Spleen (tissue), 7 donors: Measurements from ENCODE around the gene GAS6.
"Not testable (repeated sequence)": the region's sequence is repeated elsewhere in the genome, so short reads cannot be mapped to it uniquely, and the experiment has no call there.

Source experiments
- POLR2A ChIP-seq, 3 donors: fragments of 450-650 bp; IDR thresholded peaks; one replicate each; pipeline ENCODE4 v1.5.1; 2017; ENCODE audit warnings: antibody characterized with exemption in 3 of 3, mild to moderate bottlenecking in 1 of 3
- POLR2AphosphoS5 ChIP-seq, 3 donors: sonication (generic); formaldehyde crosslinking; IDR thresholded peaks; one replicate each; pipeline ENCODE4 v1.5.1; 2017; ENCODE audit warnings: antibody characterized with exemption in 3 of 3
- TF ChIP-seq, protein P1 (sequence below), 11 experiments: fragments of 200-600 bp in 7 of 11; fragments of 450-650 bp in 4 of 11; sonication (generic) in 4 of 11; IDR thresholded peaks in 8 of 11; conservative IDR thresholded peaks in 3 of 11; 1 replicate in 7 of 11; 2 replicates in 4 of 11; pipeline versions ENCODE4 v1.4.0 to v1.8.0; 2016 to 2021; ENCODE audit warnings: antibody characterized with exemption in 11 of 11, inconsistent platforms in 4 of 11, mild to moderate bottlenecking in 1 of 11
- donor health status: DM: no; HTN: no; CAD: no; lungs with moderate emphysema.
- donor health status: DM: no; HTN: no; CAD: no.
- donor health status: DM: no; HTN: no; CAD: no.

DNA sequence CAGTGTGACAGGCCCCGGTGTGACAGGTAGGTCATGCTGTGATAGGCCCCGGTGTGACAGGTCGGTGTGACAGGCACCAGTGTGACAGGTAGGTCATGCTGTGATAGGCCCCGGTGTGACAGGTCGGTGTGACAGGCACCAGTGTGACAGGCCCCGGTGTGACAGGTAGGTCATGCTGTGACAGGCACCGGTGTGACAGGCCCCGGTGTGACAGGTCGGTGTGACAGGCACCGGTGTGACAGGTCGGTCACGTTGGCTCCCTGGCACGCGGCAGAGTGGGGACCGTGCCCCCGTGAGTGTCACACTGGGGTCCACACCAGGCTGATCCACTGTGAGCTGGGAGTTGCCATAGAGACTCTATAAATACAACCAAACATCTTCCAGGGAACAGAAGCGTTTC, 29.9 kb downstream of the GAS6 start:
- not testable (repeated sequence) for TF ChIP-seq POLR2AphosphoS5, POLR2A (IDR thresholded peaks at IDR 0.05)
- TF ChIP-seq, protein P1, sequence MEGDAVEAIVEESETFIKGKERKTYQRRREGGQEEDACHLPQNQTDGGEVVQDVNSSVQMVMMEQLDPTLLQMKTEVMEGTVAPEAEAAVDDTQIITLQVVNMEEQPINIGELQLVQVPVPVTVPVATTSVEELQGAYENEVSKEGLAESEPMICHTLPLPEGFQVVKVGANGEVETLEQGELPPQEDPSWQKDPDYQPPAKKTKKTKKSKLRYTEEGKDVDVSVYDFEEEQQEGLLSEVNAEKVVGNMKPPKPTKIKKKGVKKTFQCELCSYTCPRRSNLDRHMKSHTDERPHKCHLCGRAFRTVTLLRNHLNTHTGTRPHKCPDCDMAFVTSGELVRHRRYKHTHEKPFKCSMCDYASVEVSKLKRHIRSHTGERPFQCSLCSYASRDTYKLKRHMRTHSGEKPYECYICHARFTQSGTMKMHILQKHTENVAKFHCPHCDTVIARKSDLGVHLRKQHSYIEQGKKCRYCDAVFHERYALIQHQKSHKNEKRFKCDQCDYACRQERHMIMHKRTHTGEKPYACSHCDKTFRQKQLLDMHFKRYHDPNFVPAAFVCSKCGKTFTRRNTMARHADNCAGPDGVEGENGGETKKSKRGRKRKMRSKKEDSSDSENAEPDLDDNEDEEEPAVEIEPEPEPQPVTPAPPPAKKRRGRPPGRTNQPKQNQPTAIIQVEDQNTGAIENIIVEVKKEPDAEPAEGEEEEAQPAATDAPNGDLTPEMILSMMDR (IDR thresholded peaks at IDR 0.05 in 8 of 11, conservative IDR thresholded peaks at IDR 0.05 in 3 of 11), result not testable (repeated sequence)
